Measurements from ENCODE around the gene IL1RAPL2.

Gene IL1RAPL2

GRCh38 chrX:105608745-105609144 is 1042.7 kb downstream of the IL1RAPL2 start:
- no peak overlapping the region for H3K4me3 Mint-ChIP-seq
- H3K27me3 Mint-ChIP-seq, result no peaks in the 10 kb centered on the region
- intact Hi-C loops (cut with micrococcal nuclease), result no loop called here
- no peaks in the 10 kb centered on the region for H3K36me3 Mint-ChIP-seq (ENCODE audit: low read depth)
- H3K9me3 Mint-ChIP-seq, result no peaks in the 10 kb centered on the region
- no peaks in the 10 kb centered on the region for H3K4me1 Mint-ChIP-seq (ENCODE audit: low read depth)
- H3K27ac Mint-ChIP-seq, result no peak overlapping the region

- no peaks in the 10 kb centered on the region for H3K27me3 Mint-ChIP-seq
- H3K27ac Mint-ChIP-seq, result no peak overlapping the region
- intact Hi-C loops (cut with micrococcal nuclease), result no loop called here
These were observed 1043.5 kb downstream of the IL1RAPL2 start for GRCh38 chrX:105609530-105609929.

GRCh38 chrX:105610411-105610810 is 1044.4 kb downstream of the IL1RAPL2 start:
- intact Hi-C loops (cut with micrococcal nuclease), result no loop called here
- Mint-ChIP-seq H3K4me3 (no peak overlapping the region), H3K27ac (no peak overlapping the region), H3K9me3 (no peaks in the 10 kb centered on the region), H3K36me3 (ENCODE audit: low read depth) (no peaks in the 10 kb centered on the region), H3K4me1 (ENCODE audit: low read depth) (no peaks in the 10 kb centered on the region), H3K27me3 (no peaks in the 10 kb centered on the region)

More at GRCh38 chrX:105609530-105609929, 1043.5 kb downstream of the IL1RAPL2 start:
- Mint-ChIP-seq H3K4me3 (no peak overlapping the region), H3K9me3 (no peaks in the 10 kb centered on the region), H3K36me3 (ENCODE audit: low read depth) (no peaks in the 10 kb centered on the region), H3K4me1 (ENCODE audit: low read depth) (no peaks in the 10 kb centered on the region)

GRCh38 chrX:105618393-105619101 is 1052.5 kb downstream of the IL1RAPL2 start:
- no peaks in the 10 kb centered on the region for H3K9me3 Mint-ChIP-seq
- no peaks in the 10 kb centered on the region for H3K27me3 Mint-ChIP-seq
- H3K4me1 Mint-ChIP-seq (ENCODE audit: low read depth), result no peaks in the 10 kb centered on the region
- no peaks in the 10 kb centered on the region for H3K36me3 Mint-ChIP-seq (ENCODE audit: low read depth)
- intact Hi-C loops (cut with micrococcal nuclease), result no loop called here
- H3K27ac Mint-ChIP-seq, result no peak overlapping the region
- H3K4me3 Mint-ChIP-seq, result no peak overlapping the region

GRCh38 chrX:105634180-105634579 is 1068.2 kb downstream of the IL1RAPL2 start:
- Mint-ChIP-seq H3K4me3 (no peak overlapping the region), H3K27ac (no peak overlapping the region), H3K4me1 (ENCODE audit: low read depth) (no peaks in the 10 kb centered on the region), H3K27me3 (no peaks in the 10 kb centered on the region), H3K36me3 (ENCODE audit: low read depth) (no peaks in the 10 kb centered on the region), H3K9me3 (peaks cover 8% of the 10 kb centered on the region)
- intact Hi-C loops (cut with micrococcal nuclease), result no loop called here

- H3K36me3 Mint-ChIP-seq (ENCODE audit: low read depth), result no peaks in the 10 kb centered on the region
- intact Hi-C loops (cut with micrococcal nuclease), result no loop called here
- no peak overlapping the region for H3K27ac Mint-ChIP-seq
- H3K27me3 Mint-ChIP-seq, result no peaks in the 10 kb centered on the region
- H3K4me3 Mint-ChIP-seq, result no peak overlapping the region
- peaks cover 8% of the 10 kb centered on the region for H3K9me3 Mint-ChIP-seq
- H3K4me1 Mint-ChIP-seq (ENCODE audit: low read depth), result no peaks in the 10 kb centered on the region
These were observed 1069.8 kb downstream of the IL1RAPL2 start for GRCh38 chrX:105635794-105636193.

GRCh38 chrX:105636667-105637066 is 1070.7 kb downstream of the IL1RAPL2 start:
- peaks cover 7% of the 10 kb centered on the region for H3K9me3 Mint-ChIP-seq
- intact Hi-C loops (cut with micrococcal nuclease), result no loop called here
- H3K27me3 Mint-ChIP-seq, result no peaks in the 10 kb centered on the region
- H3K27ac Mint-ChIP-seq, result no peak overlapping the region
- no peak overlapping the region for H3K4me3 Mint-ChIP-seq
- H3K4me1 Mint-ChIP-seq (ENCODE audit: low read depth), result no peaks in the 10 kb centered on the region
- no peaks in the 10 kb centered on the region for H3K36me3 Mint-ChIP-seq (ENCODE audit: low read depth)

- intact Hi-C loops (cut with micrococcal nuclease), result no loop called here
- Mint-ChIP-seq H3K36me3 (ENCODE audit: low read depth) (no peaks in the 10 kb centered on the region), H3K27ac (no peak overlapping the region), H3K4me1 (ENCODE audit: low read depth) (no peaks in the 10 kb centered on the region), H3K27me3 (no peaks in the 10 kb centered on the region), H3K9me3 (no peaks in the 10 kb centered on the region), H3K4me3 (no peak overlapping the region)
These were observed 1079.8 kb downstream of the IL1RAPL2 start for GRCh38 chrX:105645667-105646357.

GRCh38 chrX:105646592-105647372 is 1080.8 kb downstream of the IL1RAPL2 start:
- Mint-ChIP-seq H3K9me3 (no peaks in the 10 kb centered on the region), H3K27ac (no peak overlapping the region), H3K36me3 (ENCODE audit: low read depth) (no peaks in the 10 kb centered on the region), H3K4me1 (ENCODE audit: low read depth) (no peaks in the 10 kb centered on the region), H3K4me3 (no peak overlapping the region), H3K27me3 (no peaks in the 10 kb centered on the region)
- intact Hi-C loops (cut with micrococcal nuclease), result no loop called here

GRCh38 chrX:105647749-105648148 is 1081.8 kb downstream of the IL1RAPL2 start:
- intact Hi-C loops (cut with micrococcal nuclease), result no loop called here
- Mint-ChIP-seq H3K36me3 (ENCODE audit: low read depth) (no peaks in the 10 kb centered on the region), H3K4me1 (ENCODE audit: low read depth) (no peaks in the 10 kb centered on the region), H3K9me3 (no peaks in the 10 kb centered on the region), H3K27me3 (no peaks in the 10 kb centered on the region), H3K4me3 (no peak overlapping the region), H3K27ac (no peak overlapping the region)

GRCh38 chrX:105648732-105649131 is 1082.7 kb downstream of the IL1RAPL2 start:
- Mint-ChIP-seq H3K9me3 (no peaks in the 10 kb centered on the region), H3K27ac (no peak overlapping the region), H3K36me3 (ENCODE audit: low read depth) (no peaks in the 10 kb centered on the region), H3K27me3 (no peaks in the 10 kb centered on the region), H3K4me1 (ENCODE audit: low read depth) (no peaks in the 10 kb centered on the region), H3K4me3 (no peak overlapping the region)
- intact Hi-C loops (cut with micrococcal nuclease), result no loop called here

- Mint-ChIP-seq H3K27me3 (no peaks in the 10 kb centered on the region), H3K9me3 (no peaks in the 10 kb centered on the region), H3K4me1 (ENCODE audit: low read depth) (no peaks in the 10 kb centered on the region), H3K36me3 (ENCODE audit: low read depth) (no peaks in the 10 kb centered on the region), H3K27ac (no peak overlapping the region), H3K4me3 (no peak overlapping the region)
- intact Hi-C loops (cut with micrococcal nuclease), result no loop called here
These were observed 1084.6 kb downstream of the IL1RAPL2 start for GRCh38 chrX:105650577-105650976.

- Mint-ChIP-seq H3K4me1 (ENCODE audit: low read depth) (no peaks in the 10 kb centered on the region), H3K4me3 (no peak overlapping the region), H3K9me3 (no peaks in the 10 kb centered on the region), H3K36me3 (ENCODE audit: low read depth) (no peaks in the 10 kb centered on the region), H3K27me3 (no peaks in the 10 kb centered on the region), H3K27ac (no peak overlapping the region)
- intact Hi-C loops (cut with micrococcal nuclease), result no loop called here
These were observed 1085.0 kb downstream of the IL1RAPL2 start for GRCh38 chrX:105650986-105651385.

GRCh38 chrX:105653891-105654290 is 1087.9 kb downstream of the IL1RAPL2 start:
- Mint-ChIP-seq H3K27ac (no peak overlapping the region), H3K36me3 (ENCODE audit: low read depth) (no peaks in the 10 kb centered on the region), H3K4me3 (no peak overlapping the region), H3K9me3 (no peaks in the 10 kb centered on the region), H3K27me3 (no peaks in the 10 kb centered on the region), H3K4me1 (ENCODE audit: low read depth) (no peaks in the 10 kb centered on the region)
- intact Hi-C loops (cut with micrococcal nuclease), result no loop called here

Data from dendritic cell treated with granulocyte-macrophage colony-stimulating factor and Interleukin-4, amounts not matched to agents 40 ng/mL and 50 ng/mL, for 4 days (primary cell).